ENCODE results near the gene GPC6. TPM values are rescaled to one million over a fixed set of nuclear protein-coding genes. Genes with fewer than 3 reads are reported as not detected.

Gene GPC6
- polyA plus RNA-seq, 1 donor (not counting 4 experiments of a cell fraction or from before 2014, with no cell fraction given) = 0.42 TPM

DNA sequence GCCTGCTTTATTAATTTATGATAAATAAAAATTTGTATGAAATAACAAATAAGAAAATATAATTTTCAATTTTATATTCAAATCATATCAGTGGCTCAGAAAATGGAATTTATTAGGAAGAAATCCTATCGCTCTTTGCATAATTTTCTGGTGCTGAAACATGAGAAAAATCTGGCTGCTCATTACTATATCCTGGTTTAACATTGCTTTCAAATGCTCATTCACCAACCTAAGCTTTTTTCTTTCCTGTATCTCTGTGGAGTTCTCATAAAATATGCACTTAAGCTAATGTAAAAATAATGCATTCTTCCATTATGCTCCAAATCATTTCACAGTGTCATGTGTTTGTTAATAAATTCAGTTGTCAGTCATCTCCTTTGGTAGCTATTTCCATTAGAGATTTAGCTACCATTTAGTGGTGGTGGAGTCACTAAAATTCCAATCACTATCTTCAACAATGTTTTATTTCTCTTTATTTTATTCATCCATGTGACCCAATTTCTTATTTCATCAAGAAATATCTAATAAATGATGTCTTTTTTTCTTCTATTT, 754.9 kb downstream of the GPC6 start:
- H3K27ac ChIP-seq (ENCODE audit: control insufficient read depth, insufficient read depth, low read length) = no peak overlapping the region
- no peaks in the 10 kb centered on the region for H3K9me3 ChIP-seq (ENCODE audit: control insufficient read depth, low read depth, low read length)
- no peak for DNase-seq (ENCODE audit: low read depth, low spot score)
- no peaks in the 10 kb centered on the region for H3K9me1 ChIP-seq (ENCODE audit: control insufficient read depth, extremely low read depth, insufficient read depth, low read length)
- no peaks in the 10 kb centered on the region for H3K79me2 ChIP-seq (ENCODE audit: control insufficient read depth, insufficient read depth, low read length)
- H3K4me3 ChIP-seq (ENCODE audit: control insufficient read depth in 2 of 3, extremely low read depth in 1 of 3, insufficient read depth in 2 of 3, low read depth in 1 of 3, low read length in 3 of 3) = no peak overlapping the region
- no peaks in the 10 kb centered on the region for H3K36me3 ChIP-seq (ENCODE audit: control insufficient read depth in 2 of 2, extremely low read depth in 1 of 2, insufficient read depth in 2 of 2, low read length in 2 of 2)
- dilution Hi-C loops (cut with MboI; ENCODE audit: extremely low pct_ligation_motif_present, low sequenced_read_pairs) = no loop called here
- H3K4me2 ChIP-seq (ENCODE audit: control insufficient read depth, extremely low read depth, insufficient read depth, low read depth, low read length) = no peak overlapping the region
- H2AFZ ChIP-seq (ENCODE audit: control insufficient read depth, low read length) = no peak overlapping the region
- no peaks in the 10 kb centered on the region for H4K20me1 ChIP-seq (ENCODE audit: control insufficient read depth, extremely low read depth, insufficient read depth, low read length)
- no peak for FAIRE-seq
- H3K4me1 ChIP-seq (ENCODE audit: control insufficient read depth, extremely low read depth, insufficient read depth, low read length) = no peaks in the 10 kb centered on the region
- TF ChIP-seq, protein P1, sequence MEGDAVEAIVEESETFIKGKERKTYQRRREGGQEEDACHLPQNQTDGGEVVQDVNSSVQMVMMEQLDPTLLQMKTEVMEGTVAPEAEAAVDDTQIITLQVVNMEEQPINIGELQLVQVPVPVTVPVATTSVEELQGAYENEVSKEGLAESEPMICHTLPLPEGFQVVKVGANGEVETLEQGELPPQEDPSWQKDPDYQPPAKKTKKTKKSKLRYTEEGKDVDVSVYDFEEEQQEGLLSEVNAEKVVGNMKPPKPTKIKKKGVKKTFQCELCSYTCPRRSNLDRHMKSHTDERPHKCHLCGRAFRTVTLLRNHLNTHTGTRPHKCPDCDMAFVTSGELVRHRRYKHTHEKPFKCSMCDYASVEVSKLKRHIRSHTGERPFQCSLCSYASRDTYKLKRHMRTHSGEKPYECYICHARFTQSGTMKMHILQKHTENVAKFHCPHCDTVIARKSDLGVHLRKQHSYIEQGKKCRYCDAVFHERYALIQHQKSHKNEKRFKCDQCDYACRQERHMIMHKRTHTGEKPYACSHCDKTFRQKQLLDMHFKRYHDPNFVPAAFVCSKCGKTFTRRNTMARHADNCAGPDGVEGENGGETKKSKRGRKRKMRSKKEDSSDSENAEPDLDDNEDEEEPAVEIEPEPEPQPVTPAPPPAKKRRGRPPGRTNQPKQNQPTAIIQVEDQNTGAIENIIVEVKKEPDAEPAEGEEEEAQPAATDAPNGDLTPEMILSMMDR (optimal IDR thresholded peaks at IDR 0.05 in 1 of 3, IDR thresholded peaks at IDR 0.05 in 1 of 3, conservative IDR thresholded peaks at IDR 0.05 in 1 of 3; ENCODE audit: extremely low read depth in 1 of 3, insufficient read depth in 2 of 3, low read length in 3 of 3) = no peak
- TF ChIP-seq EZH2 (IDR thresholded peaks at IDR 0.05; ENCODE audit: low read length) = no peak
- no peak overlapping the region for H3K9ac ChIP-seq (ENCODE audit: control insufficient read depth, extremely low read depth, insufficient read depth, low read length)
- H3K27me3 ChIP-seq (ENCODE audit: control insufficient read depth, extremely low read depth, insufficient read depth, low read length) = no peaks in the 10 kb centered on the region

DNA sequence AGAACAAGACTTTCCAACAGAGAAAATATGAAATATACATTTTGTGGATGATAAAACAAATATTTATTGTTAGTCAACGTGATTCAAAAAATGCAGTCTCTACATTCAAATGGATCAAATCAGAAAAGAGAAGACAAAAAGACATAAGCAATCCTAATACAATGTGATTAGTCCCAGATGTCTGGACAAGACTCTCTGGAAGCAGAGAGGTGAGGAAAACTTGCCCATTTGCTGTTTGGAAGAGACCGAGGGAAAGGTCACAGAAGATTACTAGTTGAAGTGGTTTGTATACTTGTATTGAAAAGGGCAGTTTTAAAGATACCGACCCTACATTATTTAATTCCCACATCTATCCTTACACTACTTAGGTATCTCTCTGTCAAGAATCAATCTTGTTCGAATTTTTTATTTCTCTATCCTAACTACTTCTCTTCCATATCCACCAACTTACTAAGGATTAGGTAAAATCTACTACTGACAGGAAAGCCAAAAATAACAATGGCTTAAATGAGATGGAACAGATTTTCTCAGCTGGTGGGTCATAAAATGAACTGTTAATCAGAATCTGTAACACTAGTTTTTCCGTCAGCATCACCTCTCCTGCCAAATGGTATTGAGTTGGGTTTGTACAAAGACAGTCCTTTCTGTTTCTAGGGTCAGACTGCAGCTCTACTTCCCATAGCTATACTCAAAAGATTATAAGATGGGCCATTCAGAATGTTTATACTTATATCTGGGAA, 755.7 kb downstream of the GPC6 start:
- DNase-seq (ENCODE audit: low read depth, low spot score) (no peak), FAIRE-seq (no peak)
- H3K27me3 ChIP-seq (ENCODE audit: control insufficient read depth, extremely low read depth, insufficient read depth, low read length) = no peaks in the 10 kb centered on the region
- H3K9ac ChIP-seq (ENCODE audit: control insufficient read depth, extremely low read depth, insufficient read depth, low read length) = no peak overlapping the region
- no peaks in the 10 kb centered on the region for H4K20me1 ChIP-seq (ENCODE audit: control insufficient read depth, extremely low read depth, insufficient read depth, low read length)
- H3K27ac ChIP-seq (ENCODE audit: control insufficient read depth, insufficient read depth, low read length) = no peak overlapping the region
- H3K4me2 ChIP-seq (ENCODE audit: control insufficient read depth, extremely low read depth, insufficient read depth, low read depth, low read length) = no peak overlapping the region
- H3K36me3 ChIP-seq (ENCODE audit: control insufficient read depth in 2 of 2, extremely low read depth in 1 of 2, insufficient read depth in 2 of 2, low read length in 2 of 2) = no peaks in the 10 kb centered on the region
- H3K4me3 ChIP-seq (ENCODE audit: control insufficient read depth in 2 of 3, extremely low read depth in 1 of 3, insufficient read depth in 2 of 3, low read depth in 1 of 3, low read length in 3 of 3) = no peak overlapping the region
- H3K4me1 ChIP-seq (ENCODE audit: control insufficient read depth, extremely low read depth, insufficient read depth, low read length) = no peaks in the 10 kb centered on the region
- no peaks in the 10 kb centered on the region for H3K9me3 ChIP-seq (ENCODE audit: control insufficient read depth, low read depth, low read length)
- no peaks in the 10 kb centered on the region for H3K79me2 ChIP-seq (ENCODE audit: control insufficient read depth, insufficient read depth, low read length)
- dilution Hi-C loops (cut with MboI; ENCODE audit: extremely low pct_ligation_motif_present, low sequenced_read_pairs) = no loop called here
- no peak overlapping the region for H2AFZ ChIP-seq (ENCODE audit: control insufficient read depth, low read length)
- TF ChIP-seq, protein P1 (optimal IDR thresholded peaks at IDR 0.05 in 1 of 3, IDR thresholded peaks at IDR 0.05 in 1 of 3, conservative IDR thresholded peaks at IDR 0.05 in 1 of 3; ENCODE audit: extremely low read depth in 1 of 3, insufficient read depth in 2 of 3, low read length in 3 of 3) = no peak
- no peak for TF ChIP-seq EZH2 (IDR thresholded peaks at IDR 0.05; ENCODE audit: low read length)
- no peaks in the 10 kb centered on the region for H3K9me1 ChIP-seq (ENCODE audit: control insufficient read depth, extremely low read depth, insufficient read depth, low read length)

All from keratinocyte (primary cell).